PC-3 (cell line): Measurements from ENCODE around the gene HIPK2. TPM values are rescaled to one million over a fixed set of nuclear protein-coding genes. Genes with fewer than 3 reads are reported as not detected.

Experiments used
- ATAC-seq: fragments of 200-7000 bp; cut with Tn5 transposase; 2 replicates; pipeline ENCODE4 v1.9.1; 2020; ENCODE audit warnings: mild to moderate bottlenecking, moderate library complexity
- BruUV-seq: library from RNA; stranded (reverse); fragments of 400-500 nt; replicated peaks from 2 replicates; lab custom pipeline; 2021; lab: Mats Ljungman, UMichigan
- CTCF ChIA-PET: fragments of 300-600 bp; sonication (Branson Sonifier 250); formaldehyde crosslinking; loops from one replicate; lab custom pipeline; 2022; ENCODE audit warnings: antibody characterized with exemption; lab: Charles Lee
- POLR2A ChIA-PET: fragments of 300-600 bp; sonication (Branson Sonifier 250); formaldehyde crosslinking; loops from one replicate; lab custom pipeline; 2022; ENCODE audit warnings: antibody characterized with exemption; ENCODE audit not compliant: unreplicated experiment; lab: Charles Lee
- DNase-seq: peaks from one replicate; pipeline ENCODE4 v3.0.0-alpha.2; 2015
- H2AFZ ChIP-seq: fragments of 300-600 bp; sonication (generic); 2 replicates; pipeline ENCODE4 v1.6.0; 2016; ENCODE audit warnings: antibody characterized with exemption, low read length
- H3F3A ChIP-seq: fragments of 300-600 bp; sonication (generic); one replicate; pipeline ENCODE4 v1.6.0; 2017; ENCODE audit warnings: antibody characterized with exemption, low read length, control low read depth, mild to moderate bottlenecking; ENCODE audit not compliant: unreplicated experiment
- H3K27ac ChIP-seq: fragments of 300-600 bp; sonication (generic); 2 replicates; pipeline ENCODE4 v1.5.1; 2016; ENCODE audit warnings: mild to moderate bottlenecking, low read length
- H3K27me3 ChIP-seq: fragments of 300-600 bp; sonication (generic); 2 replicates; pipeline ENCODE4 v1.6.1; 2016; ENCODE audit warnings: low read length, mixed read lengths
- H3K36me3 ChIP-seq: fragments of 300-600 bp; sonication (generic); 2 replicates; pipeline ENCODE4 v1.6.1; 2016; ENCODE audit warnings: low read depth, mixed run types, low read length, mixed read lengths
- H3K4me1 ChIP-seq: fragments of 300-600 bp; sonication (generic); 2 replicates; pipeline ENCODE4 v1.5.1; 2016; ENCODE audit warnings: low read length; ENCODE audit not compliant: insufficient read depth
- H3K4me2 ChIP-seq: fragments of 300-600 bp; sonication (generic); 2 replicates; pipeline ENCODE4 v1.6.0; 2016; ENCODE audit warnings: low read length
- H3K4me3 ChIP-seq: fragments of 300-600 bp; sonication (generic); 2 replicates; pipeline ENCODE4 v1.5.1; 2016; ENCODE audit warnings: mild to moderate bottlenecking, low read length, mixed read lengths
- H3K79me2 ChIP-seq: fragments of 300-600 bp; sonication (generic); 2 replicates; pipeline ENCODE4 v1.6.1; 2017; ENCODE audit warnings: low read length, mixed read lengths
- H3K9ac ChIP-seq: fragments of 300-600 bp; sonication (generic); 2 replicates; pipeline ENCODE4 v1.6.0; 2016; ENCODE audit warnings: mild to moderate bottlenecking, low read length
- H3K9me2 ChIP-seq: fragments of 300-600 bp; sonication (generic); replicated peaks from 2 replicates; pipeline ENCODE4 v1.6.1; 2016; ENCODE audit warnings: mixed run types, low read length, mixed read lengths
- H3K9me3 ChIP-seq: fragments of 300-600 bp; sonication (generic); 2 replicates; pipeline ENCODE4 v1.6.1; 2016; ENCODE audit warnings: low read length, mixed read lengths
- H4K20me1 ChIP-seq: fragments of 300-600 bp; sonication (generic); 2 replicates; pipeline ENCODE4 v1.6.1; 2016; ENCODE audit warnings: low read length, mixed read lengths
- CTCF ChIP-seq: fragments of 300-600 bp; sonication (generic); conservative IDR thresholded peaks from 2 replicates; pipeline ENCODE4 v1.5.1; 2017; ENCODE audit warnings: antibody characterized with exemption, low read depth, mild to moderate bottlenecking, low read length
- EZH2 ChIP-seq: fragments of 300-600 bp; sonication (generic); IDR thresholded peaks from one replicate; pipeline ENCODE4 v1.6.1; 2017; ENCODE audit warnings: antibody characterized with exemption, mild to moderate bottlenecking, low read length; ENCODE audit not compliant: unreplicated experiment
- EZH2phosphoT487 ChIP-seq: fragments of 300-600 bp; sonication (generic); IDR thresholded peaks from 2 replicates; pipeline ENCODE4 v1.6.1; 2018; ENCODE audit warnings: mild to moderate bottlenecking, antibody characterized with exemption, low read length, borderline replicate concordance
- intact Hi-C: fragments of 100-400 bp; cut with micrococcal nuclease; formaldehyde crosslinking; loops from 2 replicates; pipeline ENCODE4 v1.9.0; 2023
- total RNA-seq: library from RNA; depleted of rRNA; stranded (reverse); fragments of >200 nt; gene quantifications from 2 replicates; pipeline ENCODE4 v1.2.3, GENCODE V29; 2014

HIPK2 gene
- total RNA-seq, 1 experiment from 2014 or later: 38.1 TPM

GRCh38 chr7:139583826-139584553 is 193.8 kb downstream of the HIPK2 start:
- Histone ChIP-seq H3K4me2 (no peak overlapping the region), H3K79me2 (no peaks in the 10 kb centered on the region), H3K4me3 (no peak overlapping the region), H4K20me1 (no peaks in the 10 kb centered on the region), H3K9me2 (no peaks in the 10 kb centered on the region), H3K27me3 (no peaks in the 10 kb centered on the region), H3K9ac (no peak overlapping the region), H3K27ac (no peak overlapping the region), H3K36me3 (peaks cover 60% of the 10 kb centered on the region), H3F3A (no peaks in the 10 kb centered on the region), H3K9me3 (no peaks in the 10 kb centered on the region), H2AFZ (no peak overlapping the region), H3K4me1 (no peaks in the 10 kb centered on the region)
- TF ChIP-seq CTCF: no peak
- no peak for TF ChIP-seq EZH2phosphoT487
- TF ChIP-seq EZH2: no peak
- ChIA-PET POLR2A (no interaction called here), CTCF (no interaction called here)
- ATAC-seq (no peak), DNase-seq (no peak)
- intact Hi-C loops: no loop called here
- BruUV-seq: no TSS peak

GRCh38 chr7:139582671-139583155 is 195.1 kb downstream of the HIPK2 start:
- H3K9ac ChIP-seq: no peak overlapping the region
- ChIA-PET CTCF (no interaction called here), POLR2A (no interaction called here)
- H3K4me3 ChIP-seq: no peak overlapping the region
- H2AFZ ChIP-seq: no peak overlapping the region
- no peaks in the 10 kb centered on the region for H3F3A ChIP-seq
- H3K9me2 ChIP-seq: no peaks in the 10 kb centered on the region
- H3K27ac ChIP-seq: no peak overlapping the region
- no peaks in the 10 kb centered on the region for H3K4me1 ChIP-seq
- intact Hi-C loops: no loop called here
- TF ChIP-seq EZH2phosphoT487 (no peak), CTCF (no peak), EZH2 (no peak)
- H3K4me2 ChIP-seq: no peak overlapping the region
- H3K27me3 ChIP-seq: no peaks in the 10 kb centered on the region
- H3K79me2 ChIP-seq: no peaks in the 10 kb centered on the region
- DNase-seq (no peak), ATAC-seq (no peak)
- BruUV-seq: no TSS peak
- H3K9me3 ChIP-seq: no peaks in the 10 kb centered on the region
- H4K20me1 ChIP-seq: no peaks in the 10 kb centered on the region
- peaks cover 55% of the 10 kb centered on the region for H3K36me3 ChIP-seq

- no peaks in the 10 kb centered on the region for H3K9me2 ChIP-seq
- no peaks in the 10 kb centered on the region for H3K9me3 ChIP-seq
- TF ChIP-seq EZH2 (no peak), EZH2phosphoT487 (no peak), CTCF (no peak)
- no peak for ATAC-seq
- intact Hi-C loops: no loop called here
- H3K9ac ChIP-seq: no peak overlapping the region
- no peaks in the 10 kb centered on the region for H4K20me1 ChIP-seq
- no peaks in the 10 kb centered on the region for H3F3A ChIP-seq
- no peak overlapping the region for H3K27ac ChIP-seq
- H2AFZ ChIP-seq: no peak overlapping the region
- no peak overlapping the region for H3K4me2 ChIP-seq
- no peaks in the 10 kb centered on the region for H3K27me3 ChIP-seq
- no peaks in the 10 kb centered on the region for H3K4me1 ChIP-seq
- ChIA-PET POLR2A (no interaction called here), CTCF (no interaction called here)
- DNase-seq: no peak
- no TSS peak for BruUV-seq
- H3K36me3 ChIP-seq: peaks cover 55% of the 10 kb centered on the region
- no peaks in the 10 kb centered on the region for H3K79me2 ChIP-seq
- no peak overlapping the region for H3K4me3 ChIP-seq
Measured at GRCh38 chr7:139582130-139582650, 195.6 kb downstream of the HIPK2 start.
